GM21528 (cell line): ENCODE data around the gene BYSL.

ENCODE experiments used
- ATAC-seq: cut with Tn5 transposase; IDR thresholded peaks from one replicate; pipeline ENCODE4 v1.9.1; 2021; ENCODE audit warnings: mild to moderate bottlenecking, moderate library complexity; ENCODE audit not compliant: unreplicated experiment, low FRiP score

BYSL gene

DNA sequence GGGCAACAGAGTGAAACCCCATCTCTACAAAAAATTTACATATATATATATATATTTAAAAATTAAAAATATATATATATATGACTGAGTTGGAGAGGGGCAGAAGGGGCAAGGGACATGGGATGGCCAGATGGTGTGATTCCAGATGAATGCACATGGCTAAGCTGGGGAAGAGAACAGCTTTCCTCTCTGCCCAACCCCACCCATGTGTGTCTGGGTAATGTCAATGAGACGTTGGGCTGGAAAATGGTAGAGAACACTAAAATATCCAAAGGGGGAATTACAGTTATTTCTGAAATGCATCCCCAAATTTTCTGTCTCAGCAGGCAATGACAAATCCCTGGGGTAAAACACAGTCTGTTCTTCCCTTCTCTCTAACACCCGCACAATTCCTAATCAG is 51.5 kb downstream of the BYSL start:
- no peak for ATAC-seq

DNA sequence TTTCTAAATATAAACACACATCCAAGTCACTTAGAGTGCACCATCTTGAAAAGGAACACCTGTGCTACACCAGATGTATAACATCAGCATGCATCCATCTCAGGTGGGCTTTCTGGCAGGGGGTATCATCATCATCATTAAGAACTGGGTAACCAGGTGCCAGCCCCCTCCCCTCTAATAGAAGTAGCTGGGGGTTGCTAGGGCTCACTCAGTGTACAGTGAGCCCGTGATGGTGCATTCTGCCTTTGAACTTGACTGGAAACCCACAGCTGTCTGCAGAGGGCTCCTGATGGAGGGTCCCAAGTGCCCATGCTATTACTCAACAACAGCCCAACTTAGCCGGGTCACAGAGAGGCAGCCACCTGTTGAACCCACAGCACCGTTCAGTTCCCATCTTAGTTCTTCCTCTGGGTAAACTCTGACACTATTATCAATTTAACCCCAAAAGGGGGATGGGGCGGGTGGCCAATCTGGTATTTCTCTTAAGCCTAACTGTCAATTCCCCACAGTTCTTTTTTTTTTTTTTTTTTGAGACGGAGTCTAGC is 53.1 kb downstream of the BYSL start:
- ATAC-seq, result no peak

DNA sequence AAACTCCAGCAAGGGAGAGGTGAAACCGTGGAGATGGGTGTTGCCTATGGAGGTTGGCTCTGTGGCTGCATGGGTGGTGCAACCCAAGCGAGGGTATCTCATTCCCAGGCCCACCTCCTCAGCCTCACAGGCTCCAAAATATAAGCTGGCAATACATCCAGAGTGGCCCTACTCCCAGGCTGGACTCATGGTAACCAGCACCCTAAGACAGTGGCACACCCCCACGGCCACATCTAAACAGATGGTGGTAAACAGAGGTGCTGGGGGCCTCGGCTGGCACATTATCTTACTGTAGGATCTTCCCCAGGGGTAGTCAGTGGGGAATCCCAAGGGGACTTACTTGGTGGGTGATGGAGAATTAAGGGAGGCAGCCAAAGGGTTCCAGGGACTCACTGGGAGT is 54.0 kb downstream of the BYSL start:
- ATAC-seq, result no peak

DNA sequence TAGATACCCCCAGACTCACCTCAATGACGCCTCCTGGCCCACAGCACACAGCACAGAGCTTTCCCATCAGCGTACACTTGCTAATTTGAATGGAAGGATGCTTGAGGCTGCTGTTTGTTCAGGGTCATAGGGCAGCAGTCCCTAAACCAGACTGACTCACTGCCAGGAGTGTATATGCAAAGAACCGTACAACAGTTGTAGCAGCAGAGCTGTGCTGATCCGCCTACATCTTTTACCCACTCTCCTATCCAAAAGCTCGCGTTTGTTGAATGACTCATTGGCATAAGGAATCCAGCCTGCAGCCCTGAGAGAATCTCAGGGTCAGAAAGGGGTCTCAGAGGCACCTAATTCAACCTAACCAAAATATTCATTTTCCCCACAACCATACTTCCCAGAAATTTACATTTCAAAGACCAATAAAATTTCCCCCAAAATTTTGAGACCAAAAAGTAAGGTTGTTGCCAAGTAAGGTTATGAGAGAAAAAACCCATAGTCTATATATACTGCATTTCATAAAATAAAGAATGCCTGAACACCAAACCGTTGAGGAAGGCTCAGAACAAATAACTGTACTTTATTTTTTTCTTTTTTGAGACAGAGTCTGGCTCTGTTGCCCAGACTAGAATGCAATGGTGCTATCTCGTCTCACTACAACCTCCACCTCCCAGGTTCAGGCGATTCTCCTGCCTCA is 55.6 kb downstream of the BYSL start:
- no peak for ATAC-seq
